ENCODE data around the gene GLI3.

GLI3 gene

DNA sequence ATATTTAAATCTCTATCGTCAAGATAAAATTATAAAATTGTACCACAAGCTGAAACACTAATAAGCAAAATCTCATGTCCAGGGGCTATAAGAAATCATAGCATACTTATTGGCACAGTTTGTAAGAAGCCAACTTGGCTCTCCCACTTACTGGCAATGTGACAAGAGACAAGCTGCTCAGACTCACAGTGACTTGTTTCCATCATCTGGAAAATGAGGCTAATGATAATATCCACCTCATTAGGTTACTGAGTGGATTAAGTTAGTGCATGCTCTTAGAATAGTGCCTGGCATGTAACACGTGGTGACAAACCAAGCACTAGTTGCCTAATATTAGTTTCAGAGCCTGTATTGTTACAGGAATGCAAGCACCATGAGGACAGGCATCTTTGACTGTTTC lies 234.4 kb downstream of the GLI3 start:
- H3K4me3 ChIP-seq (ENCODE audit: low read depth, low read length) = no peak overlapping the region
- no peak for TF ChIP-seq CTCF (IDR thresholded peaks at IDR 0.05; ENCODE audit: borderline replicate concordance, insufficient read depth, low read depth, low read length)

DNA sequence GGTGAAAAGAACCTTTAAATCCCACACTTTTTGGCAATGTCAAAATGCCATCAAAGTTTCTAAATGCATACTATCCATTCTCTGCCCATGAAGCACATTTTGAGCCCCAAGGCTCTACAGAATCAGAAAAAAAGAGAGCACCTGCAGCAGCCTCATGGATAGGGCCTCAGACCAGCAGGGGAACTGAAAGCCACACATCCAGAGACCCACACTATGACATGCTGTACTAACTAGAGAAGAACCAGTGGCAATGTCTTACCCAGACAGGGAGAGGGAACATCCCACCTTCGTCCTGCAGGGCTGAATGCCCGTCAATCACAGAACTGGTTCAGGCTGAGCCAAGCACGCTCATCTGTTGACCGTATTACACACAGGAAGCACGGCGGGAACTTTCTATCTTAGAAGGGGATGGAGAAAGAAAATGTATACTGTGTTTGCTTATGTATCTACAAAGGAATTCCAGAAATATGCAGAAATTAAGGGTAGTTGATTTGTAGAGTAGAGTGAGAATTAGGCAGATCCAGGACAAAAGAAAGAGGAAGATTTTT lies 237.2 kb downstream of the GLI3 start:
- no peak for TF ChIP-seq CTCF (IDR thresholded peaks at IDR 0.05; ENCODE audit: borderline replicate concordance, insufficient read depth, low read depth, low read length)
- H3K4me3 ChIP-seq (ENCODE audit: low read depth, low read length) = no peak overlapping the region

DNA sequence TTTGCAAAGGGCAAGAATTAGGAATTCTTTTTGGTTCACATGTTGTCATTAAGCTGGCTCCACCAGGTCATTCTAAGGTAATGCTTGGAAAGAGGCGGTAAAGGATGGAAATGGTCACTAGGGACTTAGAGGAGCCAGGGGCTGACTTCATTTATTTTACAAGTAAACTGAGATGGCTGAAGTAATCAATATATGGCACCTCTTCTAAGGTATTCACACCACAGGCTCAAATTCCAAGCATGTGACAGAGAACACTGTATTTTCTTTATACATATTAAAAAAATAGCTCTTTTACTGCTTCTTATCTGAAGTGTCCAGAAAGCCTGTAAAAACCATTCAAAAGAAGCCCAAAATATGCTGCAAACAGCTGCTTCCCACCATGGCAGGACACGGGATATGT lies 239.0 kb downstream of the GLI3 start:
- H3K4me3 ChIP-seq (ENCODE audit: low read depth, low read length) = no peak overlapping the region
- TF ChIP-seq CTCF (IDR thresholded peaks at IDR 0.05; ENCODE audit: borderline replicate concordance, insufficient read depth, low read depth, low read length) = no peak

DNA sequence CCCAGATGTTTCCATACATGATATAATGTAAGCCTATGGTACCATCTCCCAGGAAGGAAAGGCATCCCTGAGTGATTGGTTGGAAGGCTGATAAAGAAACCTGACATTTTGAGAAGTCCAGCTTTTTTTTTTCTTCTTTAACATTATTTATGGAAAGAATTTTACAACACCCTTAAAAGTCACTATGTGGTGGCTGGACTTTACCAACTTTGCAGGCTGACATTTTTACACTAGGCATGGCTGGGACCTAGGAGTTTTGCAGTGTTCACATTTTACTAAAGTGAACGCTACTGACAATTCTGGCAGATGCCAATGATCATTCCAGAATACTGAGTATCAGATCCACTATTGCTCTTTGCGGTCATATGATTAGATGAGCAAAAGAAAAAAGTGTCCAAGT lies 239.9 kb downstream of the GLI3 start:
- no peak for TF ChIP-seq CTCF (IDR thresholded peaks at IDR 0.05; ENCODE audit: borderline replicate concordance, insufficient read depth, low read depth, low read length)
- H3K4me3 ChIP-seq (ENCODE audit: low read depth, low read length) = no peak overlapping the region

GRCh38 chr7:41996381-41997035 lies 240.5 kb downstream of the GLI3 start:
- no peak for TF ChIP-seq CTCF (IDR thresholded peaks at IDR 0.05; ENCODE audit: borderline replicate concordance, insufficient read depth, low read depth, low read length)
- H3K4me3 ChIP-seq (ENCODE audit: low read depth, low read length) = no peak overlapping the region

- H3K4me3 ChIP-seq (ENCODE audit: low read depth, low read length) = no peak overlapping the region
- no peak for TF ChIP-seq CTCF (IDR thresholded peaks at IDR 0.05; ENCODE audit: borderline replicate concordance, insufficient read depth, low read depth, low read length)
Observed at GRCh38 chr7:41995632-41996271, 241.3 kb downstream of the GLI3 start.

DNA sequence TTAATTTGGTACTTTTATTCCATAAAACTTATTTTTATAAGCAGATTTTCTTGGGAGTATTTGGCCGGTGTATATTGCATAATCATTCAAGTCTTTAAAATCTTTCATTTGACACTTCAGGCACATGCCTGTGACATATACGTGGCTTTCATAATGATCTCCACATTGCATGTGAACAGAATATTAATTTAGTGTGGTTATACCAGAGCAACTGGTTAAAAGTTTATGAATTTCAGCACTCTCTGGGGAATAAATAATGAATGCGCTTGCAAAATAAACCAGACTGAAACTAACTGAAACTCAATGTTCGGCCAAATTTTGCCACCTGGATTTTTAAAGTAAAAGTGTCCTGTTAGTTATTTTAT lies 242.3 kb downstream of the GLI3 start:
- TF ChIP-seq CTCF (IDR thresholded peaks at IDR 0.05; ENCODE audit: borderline replicate concordance, insufficient read depth, low read depth, low read length) = no peak
- no peak overlapping the region for H3K4me3 ChIP-seq (ENCODE audit: low read depth, low read length)
